HG03442 (cell line): ENCODE data around the gene NOTCH2.
"Not testable (repeated sequence)": the region's sequence is repeated elsewhere in the genome, so short reads cannot be mapped to it uniquely, and the experiment has no call there.

Experiments used
- ATAC-seq: cut with Tn5 transposase; IDR thresholded peaks from one replicate; pipeline ENCODE4 v1.9.1; 2021; ENCODE audit warnings: mild to moderate bottlenecking, moderate library complexity; ENCODE audit not compliant: unreplicated experiment

Gene NOTCH2

DNA sequence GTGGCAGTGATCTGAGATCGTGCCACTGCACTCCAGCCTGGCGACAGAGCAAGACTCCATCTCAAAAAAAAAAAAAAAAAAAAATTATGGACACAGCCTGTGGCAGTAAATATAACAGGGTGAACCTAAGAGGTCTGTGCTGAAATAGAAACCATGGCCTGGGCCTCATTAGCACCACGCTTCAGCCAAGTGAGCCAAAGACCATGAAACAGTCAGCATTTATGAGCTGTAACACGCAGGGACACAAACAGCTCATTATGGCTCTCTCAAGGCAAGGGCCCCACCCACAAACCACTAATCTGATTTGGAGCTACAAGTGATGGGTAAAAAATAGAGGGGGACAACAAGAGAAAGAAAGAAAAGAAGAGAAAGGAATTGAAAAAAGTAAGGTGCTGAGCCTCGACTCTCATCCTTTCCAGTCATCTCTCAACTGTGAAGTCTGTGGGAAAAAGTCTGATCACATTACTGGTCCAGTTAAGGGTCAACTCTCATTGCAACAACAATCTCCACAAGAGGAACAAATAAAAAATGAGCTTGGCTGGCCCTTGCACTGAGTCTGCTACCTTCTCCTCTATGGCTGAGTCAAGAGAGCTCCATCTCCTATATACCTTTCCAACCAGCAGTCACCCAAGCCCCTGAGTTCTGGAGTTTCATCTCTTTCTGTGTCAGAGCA, 93.7 kb downstream of the NOTCH2 start:
- ATAC-seq = not testable (repeated sequence)

- ATAC-seq = no peak
Observed at GRCh38 chr1:119975006-119975405, 94.5 kb downstream of the NOTCH2 start.

DNA sequence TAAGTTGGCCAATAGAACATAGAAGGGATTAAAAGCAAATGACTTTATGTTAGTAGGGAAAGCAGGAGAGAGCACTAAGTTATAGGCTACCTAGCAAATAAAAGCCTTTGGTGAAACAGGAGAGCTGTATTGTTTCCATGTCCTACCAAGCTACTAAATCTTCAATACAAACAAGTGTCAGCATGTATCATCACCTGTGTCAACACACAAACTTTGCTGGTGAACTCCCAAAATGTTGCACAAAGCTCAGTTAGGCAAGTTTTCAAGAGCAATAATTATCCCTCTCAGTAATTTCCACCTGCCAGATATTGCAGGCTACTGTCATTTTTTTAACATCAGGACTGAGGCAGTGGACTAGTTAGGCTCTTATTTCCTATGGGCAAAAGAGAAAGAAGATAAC, 95.4 kb downstream of the NOTCH2 start:
- ATAC-seq = no peak

GRCh38 chr1:119971710-119972570, 97.5 kb downstream of the NOTCH2 start:
- ATAC-seq = no peak

DNA sequence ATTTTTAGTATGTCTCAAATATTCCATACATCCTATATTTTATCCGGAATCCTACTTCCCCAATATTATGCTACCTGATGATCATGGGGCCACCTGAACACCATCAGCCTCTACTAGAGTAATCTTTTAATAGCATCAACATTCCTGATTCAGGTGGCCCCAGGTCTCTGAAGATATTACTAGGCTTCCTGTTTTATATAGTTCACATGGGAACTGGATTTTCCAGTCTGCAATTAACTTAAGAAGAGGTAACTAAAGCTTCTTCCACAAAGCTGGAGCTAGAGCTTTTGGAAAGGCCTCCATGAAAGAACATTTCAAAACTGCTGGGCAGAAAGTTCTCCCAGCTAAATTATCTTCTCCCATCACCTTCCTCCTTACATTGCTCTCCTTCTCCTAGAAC, 100.9 kb downstream of the NOTCH2 start:
- ATAC-seq = no peak

GRCh38 chr1:119968068-119968492, 101.4 kb downstream of the NOTCH2 start:
- peak; percentile 91 for ATAC-seq

DNA sequence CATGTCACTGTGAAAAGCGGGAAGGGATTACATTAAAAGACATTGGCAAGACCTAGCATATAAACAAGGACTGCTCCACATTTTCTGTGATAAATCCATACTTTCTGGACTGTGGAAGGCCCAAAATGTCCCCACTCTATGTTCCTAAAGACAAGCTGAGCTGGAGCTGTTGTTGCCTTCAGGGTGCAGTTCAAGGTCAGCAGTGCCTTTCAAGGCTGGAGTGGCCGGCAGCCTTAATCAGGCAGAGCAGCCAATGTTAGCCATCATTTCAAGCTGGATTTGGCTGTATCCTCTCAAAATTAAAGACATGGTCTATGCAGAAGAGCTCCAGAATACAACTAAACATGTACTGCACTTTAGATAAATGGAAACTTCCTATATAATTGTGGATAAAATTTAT, 102.8 kb downstream of the NOTCH2 start:
- ATAC-seq = no peak

DNA sequence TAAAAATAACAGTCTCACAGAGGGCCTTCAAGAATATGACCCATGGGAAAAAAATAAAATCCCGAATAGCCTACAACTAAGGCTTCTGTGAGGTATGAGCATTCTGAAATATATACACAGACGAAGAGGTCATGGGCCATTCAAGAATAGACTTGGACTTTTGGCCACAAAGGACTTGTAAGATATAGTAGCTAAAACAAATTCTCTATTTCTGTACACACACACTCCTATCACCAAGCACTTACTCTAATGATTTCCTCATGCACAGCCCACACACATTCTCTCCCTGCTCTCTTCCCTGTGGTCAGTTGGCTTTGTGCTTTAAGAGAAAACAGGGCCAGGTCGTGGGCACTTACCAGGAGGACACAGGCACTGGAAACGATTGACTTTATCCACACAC, 103.4 kb downstream of the NOTCH2 start:
- no peak for ATAC-seq

- no peak for ATAC-seq
Observed at GRCh38 chr1:119964673-119965363, 104.6 kb downstream of the NOTCH2 start.

DNA sequence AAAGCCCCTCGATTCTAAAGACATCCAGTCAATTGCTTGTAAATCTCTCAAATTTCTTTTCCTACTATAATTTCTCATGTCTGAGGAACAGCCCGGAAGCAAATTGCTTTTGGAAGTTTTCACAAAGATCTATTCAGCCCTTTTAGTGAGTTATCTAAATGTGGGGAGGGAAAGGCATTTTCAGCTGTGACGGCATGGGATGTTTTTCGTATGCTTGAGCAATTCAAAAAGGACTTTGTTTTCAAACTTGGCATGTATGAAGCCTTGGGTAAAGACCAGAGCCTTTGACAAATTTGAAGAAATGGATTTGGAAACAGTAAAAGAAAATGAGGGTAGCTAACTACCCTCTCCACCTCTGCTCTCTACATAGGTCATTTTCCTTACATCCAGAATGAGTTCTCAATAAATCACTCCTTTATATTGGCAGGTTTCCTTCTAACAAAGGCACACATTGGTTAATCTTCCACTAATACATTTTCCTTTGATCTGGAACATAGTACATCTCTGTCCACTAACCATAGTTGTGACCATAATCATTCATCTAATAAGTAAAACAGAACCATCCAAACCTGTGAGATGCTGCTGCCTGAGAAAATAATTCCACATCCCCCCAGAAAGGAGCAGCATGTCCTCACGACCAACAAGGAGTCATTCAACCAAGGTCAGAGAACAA, 107.0 kb downstream of the NOTCH2 start:
- ATAC-seq = no peak

GRCh38 chr1:119960501-119960900, 109.0 kb downstream of the NOTCH2 start:
- ATAC-seq = no peak

- ATAC-seq = no peak
Observed at GRCh38 chr1:119959268-119960220, 109.9 kb downstream of the NOTCH2 start.

- no peak for ATAC-seq
Observed at GRCh38 chr1:119958223-119958622, 111.2 kb downstream of the NOTCH2 start.

DNA sequence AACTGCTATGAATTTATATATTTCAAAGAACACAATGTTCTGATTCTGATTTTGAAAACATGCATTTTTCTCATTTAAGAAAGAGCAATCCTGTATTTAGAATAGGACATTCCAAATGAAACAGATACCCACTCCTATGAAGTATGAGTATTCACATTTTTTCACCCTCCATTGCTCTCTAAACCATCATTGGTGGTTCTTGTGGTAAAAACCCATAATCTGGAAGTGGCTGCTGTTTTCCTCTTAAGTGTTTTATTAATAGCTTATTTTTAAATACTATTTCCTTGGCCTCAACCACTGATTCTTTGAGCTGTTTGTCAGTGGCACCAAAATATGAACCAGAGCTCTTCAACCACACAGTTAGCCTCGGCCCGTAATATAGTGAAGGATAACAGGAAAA, 113.2 kb downstream of the NOTCH2 start:
- no peak for ATAC-seq

DNA sequence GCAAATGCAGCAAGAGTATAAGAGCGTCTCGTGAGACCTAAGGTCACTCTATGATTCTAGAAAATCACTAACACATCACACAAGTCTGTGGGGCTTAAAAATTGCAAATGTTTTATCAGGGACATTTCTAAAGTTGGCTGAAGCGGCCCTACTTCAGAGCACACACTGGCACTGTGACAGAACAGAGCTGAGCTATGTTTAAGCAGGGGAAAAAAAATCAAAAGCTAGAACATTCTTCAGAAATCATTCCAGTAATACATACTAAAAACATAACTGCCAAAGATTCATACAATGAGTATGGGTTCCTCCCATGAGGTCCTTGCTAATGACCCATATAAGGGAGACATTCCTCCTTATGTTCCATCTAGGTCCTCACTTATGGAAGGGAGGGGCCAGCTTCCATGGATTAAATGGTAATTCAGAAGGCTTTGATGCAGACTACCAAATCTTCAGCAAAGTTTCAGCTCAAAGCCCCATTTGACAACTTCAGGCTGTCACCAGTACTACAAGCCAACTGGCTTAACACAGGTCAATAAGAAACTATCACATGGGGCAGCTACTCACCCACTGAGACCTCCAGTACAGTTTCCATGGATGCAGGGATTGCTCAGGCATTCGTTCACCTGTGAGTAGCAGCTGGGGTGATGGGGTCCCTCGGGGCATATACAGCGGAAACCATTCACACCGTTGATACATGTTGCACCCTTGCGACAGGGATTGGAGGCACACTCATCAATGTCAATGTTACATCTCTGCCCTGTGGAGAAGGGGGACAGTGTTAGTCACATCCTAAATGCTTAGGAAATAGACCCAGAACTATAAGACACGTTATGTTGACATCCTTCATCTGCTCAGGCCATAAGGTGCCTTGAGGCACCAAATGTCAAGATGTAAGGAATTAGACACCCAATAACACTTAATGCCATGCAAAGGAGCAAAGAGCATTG, 114.7 kb downstream of the NOTCH2 start:
- ATAC-seq = no peak

- ATAC-seq = no peak
Observed at GRCh38 chr1:119953266-119953998, 116.0 kb downstream of the NOTCH2 start.

- ATAC-seq = no peak
Observed at GRCh38 chr1:119952496-119952895, 117.0 kb downstream of the NOTCH2 start.
